ENCODE measurements around the gene SOX5. TPM values are rescaled to one million over a fixed set of nuclear protein-coding genes. Genes with fewer than 3 reads are reported as not detected.

Gene SOX5
- total RNA-seq, 1 experiment from 2014 or later: 0.52 TPM

DNA sequence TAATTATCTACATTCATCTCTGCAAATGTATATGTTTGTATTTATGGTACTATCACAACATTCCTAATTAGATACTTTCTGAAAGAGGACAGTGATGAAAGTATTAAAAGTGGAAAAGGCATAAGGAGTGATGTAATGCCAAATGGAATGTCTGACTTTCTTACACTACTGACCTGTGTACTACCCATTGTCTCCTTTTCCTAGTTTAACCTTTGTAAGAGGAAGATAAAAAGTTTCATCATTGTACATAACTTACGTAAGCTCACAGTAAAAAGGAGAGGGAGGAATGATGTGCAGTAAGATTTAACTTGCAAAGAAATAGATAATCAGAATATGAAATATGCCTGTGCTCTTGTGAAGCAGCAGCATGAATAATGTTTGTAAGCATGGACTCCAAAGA is 55.9 kb downstream of the SOX5 start:
- Histone ChIP-seq H3K9ac (ENCODE audit: low read length) (no peak overlapping the region), H3K27ac (ENCODE audit: low read depth, low read length) (no peak overlapping the region), H3K4me2 (ENCODE audit: low read length) (no peak overlapping the region), H3K9me2 (ENCODE audit: insufficient read depth) (no peaks in the 10 kb centered on the region), H3K27me3 (ENCODE audit: insufficient read depth, low read length) (no peaks in the 10 kb centered on the region), H3K4me1 (ENCODE audit: control insufficient read depth in 1 of 2, insufficient read depth in 2 of 2, low read length in 2 of 2) (no peaks in the 10 kb centered on the region), H3K9me3 (ENCODE audit: control insufficient read depth in 1 of 2, insufficient read depth in 1 of 2, low read depth in 1 of 2, low read length in 2 of 2) (peaks cover 11 to 21% of the 10 kb centered on the region in 2 experiments; a peak in 3 of 4 replicates), H3K79me2 (ENCODE audit: insufficient read depth, low read length) (no peaks in the 10 kb centered on the region), H3K36me3 (ENCODE audit: control insufficient read depth in 1 of 2, insufficient read depth in 2 of 2, low read length in 2 of 2) (no peaks in the 10 kb centered on the region), H4K20me1 (ENCODE audit: insufficient read depth) (no peaks in the 10 kb centered on the region), H3K4me3 (replicated peaks in 1 of 2; ENCODE audit: low read depth in 1 of 2, low read length in 2 of 2) (no peak overlapping the region), H2AFZ (ENCODE audit: low read depth, low read length, poor library complexity, severe bottlenecking) (no peak overlapping the region)
- ChIA-PET RAD21 (ENCODE audit: low non-redundant PET in 1 of 2, low total read pairs in 2 of 2, uncharacterized antibody in 2 of 2, unreplicated experiment in 2 of 2) (no interaction called here), POLR2A (no interaction called here), CTCF (no interaction called here)
- TF ChIP-seq, protein P1, sequence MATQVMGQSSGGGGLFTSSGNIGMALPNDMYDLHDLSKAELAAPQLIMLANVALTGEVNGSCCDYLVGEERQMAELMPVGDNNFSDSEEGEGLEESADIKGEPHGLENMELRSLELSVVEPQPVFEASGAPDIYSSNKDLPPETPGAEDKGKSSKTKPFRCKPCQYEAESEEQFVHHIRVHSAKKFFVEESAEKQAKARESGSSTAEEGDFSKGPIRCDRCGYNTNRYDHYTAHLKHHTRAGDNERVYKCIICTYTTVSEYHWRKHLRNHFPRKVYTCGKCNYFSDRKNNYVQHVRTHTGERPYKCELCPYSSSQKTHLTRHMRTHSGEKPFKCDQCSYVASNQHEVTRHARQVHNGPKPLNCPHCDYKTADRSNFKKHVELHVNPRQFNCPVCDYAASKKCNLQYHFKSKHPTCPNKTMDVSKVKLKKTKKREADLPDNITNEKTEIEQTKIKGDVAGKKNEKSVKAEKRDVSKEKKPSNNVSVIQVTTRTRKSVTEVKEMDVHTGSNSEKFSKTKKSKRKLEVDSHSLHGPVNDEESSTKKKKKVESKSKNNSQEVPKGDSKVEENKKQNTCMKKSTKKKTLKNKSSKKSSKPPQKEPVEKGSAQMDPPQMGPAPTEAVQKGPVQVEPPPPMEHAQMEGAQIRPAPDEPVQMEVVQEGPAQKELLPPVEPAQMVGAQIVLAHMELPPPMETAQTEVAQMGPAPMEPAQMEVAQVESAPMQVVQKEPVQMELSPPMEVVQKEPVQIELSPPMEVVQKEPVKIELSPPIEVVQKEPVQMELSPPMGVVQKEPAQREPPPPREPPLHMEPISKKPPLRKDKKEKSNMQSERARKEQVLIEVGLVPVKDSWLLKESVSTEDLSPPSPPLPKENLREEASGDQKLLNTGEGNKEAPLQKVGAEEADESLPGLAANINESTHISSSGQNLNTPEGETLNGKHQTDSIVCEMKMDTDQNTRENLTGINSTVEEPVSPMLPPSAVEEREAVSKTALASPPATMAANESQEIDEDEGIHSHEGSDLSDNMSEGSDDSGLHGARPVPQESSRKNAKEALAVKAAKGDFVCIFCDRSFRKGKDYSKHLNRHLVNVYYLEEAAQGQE (IDR thresholded peaks at IDR 0.05; ENCODE audit: low read depth): no peak
- no peak for TF ChIP-seq FOSL1 (IDR thresholded peaks at IDR 0.05; ENCODE audit: low read depth)
- TF ChIP-seq CEBPB (IDR thresholded peaks at IDR 0.05; ENCODE audit: low read depth): no peak
- TF ChIP-seq SP1 (IDR thresholded peaks at IDR 0.05; ENCODE audit: low read depth): no peak
- no peak for TF ChIP-seq EZH2phosphoT487 (IDR thresholded peaks at IDR 0.05; ENCODE audit: borderline replicate concordance)
- no peak for TF ChIP-seq CBX3 (IDR thresholded peaks at IDR 0.05; ENCODE audit: low read depth)
- no peak for TF ChIP-seq ELF1 (IDR thresholded peaks at IDR 0.05; ENCODE audit: borderline replicate concordance, low read depth)
- TF ChIP-seq YY1 (IDR thresholded peaks at IDR 0.05; ENCODE audit: extremely low read depth, insufficient replicate concordance, low read depth, low read length): no peak
- no peak for TF ChIP-seq SIN3A (IDR thresholded peaks at IDR 0.05; ENCODE audit: low read depth)
- TF ChIP-seq, protein P2, sequence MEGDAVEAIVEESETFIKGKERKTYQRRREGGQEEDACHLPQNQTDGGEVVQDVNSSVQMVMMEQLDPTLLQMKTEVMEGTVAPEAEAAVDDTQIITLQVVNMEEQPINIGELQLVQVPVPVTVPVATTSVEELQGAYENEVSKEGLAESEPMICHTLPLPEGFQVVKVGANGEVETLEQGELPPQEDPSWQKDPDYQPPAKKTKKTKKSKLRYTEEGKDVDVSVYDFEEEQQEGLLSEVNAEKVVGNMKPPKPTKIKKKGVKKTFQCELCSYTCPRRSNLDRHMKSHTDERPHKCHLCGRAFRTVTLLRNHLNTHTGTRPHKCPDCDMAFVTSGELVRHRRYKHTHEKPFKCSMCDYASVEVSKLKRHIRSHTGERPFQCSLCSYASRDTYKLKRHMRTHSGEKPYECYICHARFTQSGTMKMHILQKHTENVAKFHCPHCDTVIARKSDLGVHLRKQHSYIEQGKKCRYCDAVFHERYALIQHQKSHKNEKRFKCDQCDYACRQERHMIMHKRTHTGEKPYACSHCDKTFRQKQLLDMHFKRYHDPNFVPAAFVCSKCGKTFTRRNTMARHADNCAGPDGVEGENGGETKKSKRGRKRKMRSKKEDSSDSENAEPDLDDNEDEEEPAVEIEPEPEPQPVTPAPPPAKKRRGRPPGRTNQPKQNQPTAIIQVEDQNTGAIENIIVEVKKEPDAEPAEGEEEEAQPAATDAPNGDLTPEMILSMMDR (IDR thresholded peaks at IDR 0.05 in 2 of 3, conservative IDR thresholded peaks at IDR 0.05 in 1 of 3; ENCODE audit: borderline replicate concordance in 1 of 3, insufficient read depth in 1 of 3, low read depth in 2 of 3, low read length in 2 of 3): no peak
- no peak for DNase-seq (ENCODE audit: low read depth, low spot score)
- no TSS peak for BruUV-seq (replicated peaks)
- intact Hi-C loops (cut with micrococcal nuclease): no loop called here
- no peak for ATAC-seq
